Neural progenitor cell (in vitro differentiated cells): ENCODE measurements around the gene SPARCL1. TPM values are rescaled to one million over a fixed set of nuclear protein-coding genes. Genes with fewer than 3 reads are reported as not detected.

Experiments used
- DNase-seq: peaks from one replicate; pipeline ENCODE4 v3.0.0-alpha.2; 2016; ENCODE audit warnings: low spot score
- H2AFZ ChIP-seq: fragments of 200-600 bp; sonication (generic); replicated peaks from 2 replicates; pipeline ENCODE4 v1.6.1; 2016; ENCODE audit warnings: antibody characterized with exemption
- H3F3A ChIP-seq: fragments of 200-600 bp; sonication (generic); 2 replicates; pipeline ENCODE4 v1.6.1; 2016; ENCODE audit warnings: antibody characterized with exemption, low read depth
- H3K27ac ChIP-seq: fragments of 200-600 bp; sonication (generic); 2 replicates; pipeline ENCODE4 v1.5.1; 2016; ENCODE audit warnings: mild to moderate bottlenecking
- H3K27me3 ChIP-seq: fragments of 200-600 bp; sonication (generic); 2 replicates; pipeline ENCODE4 v1.6.1; 2016; ENCODE audit warnings: mild to moderate bottlenecking, moderate library complexity
- H3K36me3 ChIP-seq: fragments of 200-600 bp; sonication (generic); 2 replicates; pipeline ENCODE4 v1.5.1; 2016
- H3K4me1 ChIP-seq: fragments of 200-600 bp; sonication (generic); 2 replicates; pipeline ENCODE4 v1.6.1; 2016; ENCODE audit warnings: mixed run types
- H3K4me2 ChIP-seq: fragments of 200-600 bp; sonication (generic); 2 replicates; pipeline ENCODE4 v1.6.1; 2016
- H3K4me3 ChIP-seq: fragments of 200-600 bp; sonication (generic); 2 replicates; pipeline ENCODE4 v1.5.1; 2016
- H3K79me2 ChIP-seq: fragments of 200-600 bp; sonication (generic); 2 replicates; pipeline ENCODE4 v1.6.1; 2016; ENCODE audit warnings: low read depth
- H3K9ac ChIP-seq: fragments of 200-600 bp; sonication (generic); 2 replicates; pipeline ENCODE4 v1.6.1; 2016
- H3K9me3 ChIP-seq: fragments of 200-600 bp; sonication (generic); 2 replicates; pipeline ENCODE4 v1.5.1; 2016; ENCODE audit warnings: low read depth
- H4K20me1 ChIP-seq: fragments of 200-600 bp; sonication (generic); 2 replicates; pipeline ENCODE4 v1.6.1; 2016; ENCODE audit warnings: low read depth
- H3K27ac Mint-ChIP-seq: 3 replicates; pipeline ENCODE4 v1.8.0; 2021; ENCODE audit warnings: mixed read lengths
- H3K27me3 Mint-ChIP-seq: 2 replicates; pipeline ENCODE4 v1.8.0; 2022; ENCODE audit warnings: low read depth, mild to moderate bottlenecking, inconsistent platforms, moderate library complexity, mixed read lengths; ENCODE audit not compliant: insufficient read depth
- H3K36me3 Mint-ChIP-seq: 3 replicates; pipeline ENCODE4 v1.8.0; 2021; ENCODE audit warnings: mixed read lengths
- H3K4me1 Mint-ChIP-seq: 3 replicates; pipeline ENCODE4 v1.8.0; 2021; ENCODE audit warnings: mixed read lengths
- H3K4me3 Mint-ChIP-seq: 3 replicates; pipeline ENCODE4 v1.8.0; 2021; ENCODE audit warnings: mild to moderate bottlenecking, moderate library complexity, mixed read lengths
- H3K9me3 Mint-ChIP-seq: 3 replicates; pipeline ENCODE4 v1.8.0; 2020; ENCODE audit warnings: mixed read lengths
- CTCF ChIP-seq: fragments of 200-600 bp; sonication (generic); IDR thresholded peaks from 2 replicates; pipeline ENCODE4 v1.5.1; 2017; ENCODE audit warnings: antibody characterized with exemption, mild to moderate bottlenecking
- EZH2 ChIP-seq: fragments of 200-600 bp; sonication (generic); IDR thresholded peaks from 2 replicates; pipeline ENCODE4 v1.6.1; 2017; ENCODE audit warnings: antibody characterized with exemption, mild to moderate bottlenecking, moderate library complexity
- EZH2phosphoT487 ChIP-seq: fragments of 200-600 bp; sonication (generic); IDR thresholded peaks from 2 replicates; pipeline ENCODE4 v1.6.1; 2017; ENCODE audit warnings: antibody characterized with exemption
- total RNA-seq: library from RNA; depleted of rRNA; stranded (reverse); fragments of >200 nt; gene quantifications from 2 replicates; pipeline ENCODE4 v1.2.3, GENCODE V29; 2015; ENCODE audit warnings: low replicate concordance

SPARCL1 gene
- total RNA-seq, 1 donor from 2014 or later = not detected

- no peak overlapping the region for H3K27ac ChIP-seq
- no peaks in the 10 kb centered on the region for H3K36me3 Mint-ChIP-seq
- H3F3A ChIP-seq = no peaks in the 10 kb centered on the region
- H3K27me3 Mint-ChIP-seq = peaks cover 4% of the 10 kb centered on the region
- H3K4me1 Mint-ChIP-seq = no peaks in the 10 kb centered on the region
- no peak overlapping the region for H3K27ac Mint-ChIP-seq
- peak overlapping the region; percentile 66 for H2AFZ ChIP-seq
- no peak overlapping the region for H3K4me3 Mint-ChIP-seq
- no peak for DNase-seq
- H3K36me3 ChIP-seq = no peaks in the 10 kb centered on the region
- no peak overlapping the region for H3K4me2 ChIP-seq
- H3K9me3 Mint-ChIP-seq = peaks cover 2% of the 10 kb centered on the region
- no peak for TF ChIP-seq EZH2
- no peak for TF ChIP-seq CTCF
- TF ChIP-seq EZH2phosphoT487 = no peak
- H3K9me3 ChIP-seq = no peaks in the 10 kb centered on the region
- H3K9ac ChIP-seq = no peak overlapping the region
- no peak overlapping the region for H3K4me3 ChIP-seq
- no peaks in the 10 kb centered on the region for H3K4me1 ChIP-seq
- no peaks in the 10 kb centered on the region for H3K27me3 ChIP-seq
- H3K79me2 ChIP-seq = no peaks in the 10 kb centered on the region
- H4K20me1 ChIP-seq = no peaks in the 10 kb centered on the region
Measured at GRCh38 chr4:87566276-87566675, 37.1 kb upstream of the SPARCL1 start.

- no peak for TF ChIP-seq EZH2phosphoT487
- no peak for TF ChIP-seq EZH2
- TF ChIP-seq CTCF = no peak
- no peaks in the 10 kb centered on the region for H4K20me1 ChIP-seq
- no peaks in the 10 kb centered on the region for H3K79me2 ChIP-seq
- H3K4me1 ChIP-seq = no peaks in the 10 kb centered on the region
- H2AFZ ChIP-seq = peak overlapping the region; percentile 66
- no peaks in the 10 kb centered on the region for H3K27me3 ChIP-seq
- no peak overlapping the region for H3K9ac ChIP-seq
- H3K9me3 Mint-ChIP-seq = peaks cover 2% of the 10 kb centered on the region
- no peak overlapping the region for H3K4me3 Mint-ChIP-seq
- no peaks in the 10 kb centered on the region for H3K36me3 ChIP-seq
- no peak overlapping the region for H3K4me2 ChIP-seq
- H3K36me3 Mint-ChIP-seq = no peaks in the 10 kb centered on the region
- peaks cover 4% of the 10 kb centered on the region for H3K27me3 Mint-ChIP-seq
- no peak for DNase-seq
- H3K4me1 Mint-ChIP-seq = no peaks in the 10 kb centered on the region
- H3K27ac ChIP-seq = no peak overlapping the region
- no peaks in the 10 kb centered on the region for H3F3A ChIP-seq
- no peak overlapping the region for H3K4me3 ChIP-seq
- H3K9me3 ChIP-seq = no peaks in the 10 kb centered on the region
- no peak overlapping the region for H3K27ac Mint-ChIP-seq
Measured at GRCh38 chr4:87565746-87566145, 36.6 kb upstream of the SPARCL1 start.

GRCh38 chr4:87560802-87561201 is 31.6 kb upstream of the SPARCL1 start:
- Histone ChIP-seq H3K27ac (no peak overlapping the region), H3K36me3 (no peaks in the 10 kb centered on the region), H3F3A (no peaks in the 10 kb centered on the region), H3K4me1 (no peaks in the 10 kb centered on the region), H3K79me2 (no peaks in the 10 kb centered on the region), H3K27me3 (no peaks in the 10 kb centered on the region), H2AFZ (no peak overlapping the region), H3K9me3 (no peaks in the 10 kb centered on the region), H3K4me2 (no peak overlapping the region), H3K4me3 (no peak overlapping the region), H4K20me1 (no peaks in the 10 kb centered on the region), H3K9ac (no peak overlapping the region)
- TF ChIP-seq CTCF = no peak
- TF ChIP-seq EZH2 = no peak
- TF ChIP-seq EZH2phosphoT487 = no peak
- Mint-ChIP-seq H3K27me3 (peaks cover 2% of the 10 kb centered on the region), H3K27ac (no peak overlapping the region), H3K4me3 (no peak overlapping the region), H3K36me3 (no peaks in the 10 kb centered on the region), H3K4me1 (no peaks in the 10 kb centered on the region), H3K9me3 (no peaks in the 10 kb centered on the region)
- no peak for DNase-seq
